ENCODE measurements around the gene LCN6. TPM values are rescaled to one million over a fixed set of nuclear protein-coding genes. Genes with fewer than 3 reads are reported as not detected.

The LCN6 gene
- total RNA-seq, 1 experiment from 2014 or later = not detected

- no TSS peak for BruUV-seq (replicated peaks)
- peaks cover 7% of the 10 kb centered on the region for H3K4me1 Mint-ChIP-seq (ENCODE audit: insufficient read depth, unreplicated experiment)
- ChIA-PET CTCF (interaction anchor here (0.6 to 1.7 kb wide), 11 partner anchors 8 to 306 kb away, joined by 3 to 7 read pairs (median 4); partner anchors contain the start of gene LCN15), POLR2A (interaction anchor here (1.3 to 5.1 kb wide), 2 partner anchors 9 to 36 kb away, joined by 3 to 44 read pairs; no protein-coding TSS in a partner anchor)
- H3K27ac Mint-ChIP-seq (ENCODE audit: low read depth, unreplicated experiment) = no peak overlapping the region
- peaks cover 32% of the 10 kb centered on the region for H3K36me3 Mint-ChIP-seq (ENCODE audit: insufficient read depth, unreplicated experiment)
- DNase-seq (ENCODE audit: unreplicated experiment) = no peak
- H3K27me3 Mint-ChIP-seq (ENCODE audit: insufficient read depth, unreplicated experiment) = no peaks in the 10 kb centered on the region
- TF ChIP-seq CTCF (IDR thresholded peaks at IDR 0.05; ENCODE audit: unreplicated experiment) = no peak
- peak overlapping the region; percentile 91 for H3K4me3 Mint-ChIP-seq (ENCODE audit: unreplicated experiment)
- intact Hi-C loops (cut with micrococcal nuclease) = no loop called here
- no peaks in the 10 kb centered on the region for H3K9me3 Mint-ChIP-seq (ENCODE audit: unreplicated experiment)
Measured at GRCh38 chr9:136729926-136730325, 18.4 kb downstream of the LCN6 start.

- no peaks in the 10 kb centered on the region for H3K27me3 Mint-ChIP-seq (ENCODE audit: insufficient read depth, unreplicated experiment)
- peaks cover 40% of the 10 kb centered on the region for H3K36me3 Mint-ChIP-seq (ENCODE audit: insufficient read depth, unreplicated experiment)
- no TSS peak for BruUV-seq (replicated peaks)
- intact Hi-C loops (cut with micrococcal nuclease) = no loop called here
- CTCF ChIA-PET = interaction anchor here (0.6 to 1.7 kb wide), 15 partner anchors 9 to 518 kb away, joined by 3 to 8 read pairs (median 3); no protein-coding TSS in a partner anchor
- TF ChIP-seq CTCF (IDR thresholded peaks at IDR 0.05; ENCODE audit: unreplicated experiment) = no peak
- peak; percentile 48 for DNase-seq (ENCODE audit: unreplicated experiment)
- POLR2A ChIA-PET = interaction anchor here (0.6 to 5.1 kb wide), 9 partner anchors 8 to 775 kb away, joined by 3 to 44 read pairs (median 4); no protein-coding TSS in a partner anchor
- H3K9me3 Mint-ChIP-seq (ENCODE audit: unreplicated experiment) = no peaks in the 10 kb centered on the region
- peaks cover 11% of the 10 kb centered on the region for H3K4me1 Mint-ChIP-seq (ENCODE audit: insufficient read depth, unreplicated experiment)
- H3K4me3 Mint-ChIP-seq (ENCODE audit: unreplicated experiment) = peak overlapping the region; percentile 91
- H3K27ac Mint-ChIP-seq (ENCODE audit: low read depth, unreplicated experiment) = no peak overlapping the region
Measured at GRCh38 chr9:136729144-136729543, 19.2 kb downstream of the LCN6 start.

GRCh38 chr9:136728548-136729123 lies 19.7 kb downstream of the LCN6 start:
- Mint-ChIP-seq H3K4me3 (ENCODE audit: unreplicated experiment) (peak overlapping the region; percentile 91), H3K27me3 (ENCODE audit: insufficient read depth, unreplicated experiment) (no peaks in the 10 kb centered on the region), H3K36me3 (ENCODE audit: insufficient read depth, unreplicated experiment) (peaks cover 45% of the 10 kb centered on the region), H3K27ac (ENCODE audit: low read depth, unreplicated experiment) (peak overlapping the region; percentile 16), H3K9me3 (ENCODE audit: unreplicated experiment) (no peaks in the 10 kb centered on the region), H3K4me1 (ENCODE audit: insufficient read depth, unreplicated experiment) (peaks cover 16% of the 10 kb centered on the region)
- ChIA-PET POLR2A (interaction anchor here (0.7 to 5.1 kb wide), 23 partner anchors 9 to 1248 kb away, joined by 3 to 44 read pairs (median 4); partner anchors contain the start of genes LCN10, TMEM141 and TRAF2), CTCF (interaction anchor here (0.6 to 1.7 kb wide), 15 partner anchors 9 to 518 kb away, joined by 3 to 8 read pairs (median 3); no protein-coding TSS in a partner anchor)
- peak; percentile 36 for DNase-seq (ENCODE audit: unreplicated experiment)
- intact Hi-C loops (cut with micrococcal nuclease) = no loop called here
- TSS peak; percentile 47 for BruUV-seq (replicated peaks)
- TF ChIP-seq CTCF (IDR thresholded peaks at IDR 0.05; ENCODE audit: unreplicated experiment) = no peak

GRCh38 chr9:136728080-136728547 lies 20.2 kb downstream of the LCN6 start:
- H3K27me3 Mint-ChIP-seq (ENCODE audit: insufficient read depth, unreplicated experiment) = no peaks in the 10 kb centered on the region
- ChIA-PET POLR2A (interaction anchor here (0.7 to 5.1 kb wide), 25 partner anchors 9 to 1248 kb away, joined by 3 to 44 read pairs (median 4); partner anchors contain the start of genes LCN10, NOTCH1, TMEM141 and TRAF2), CTCF (interaction anchor here (0.6 to 1.2 kb wide), 7 partner anchors 9 to 237 kb away, joined by 3 to 5 read pairs (median 3); no protein-coding TSS in a partner anchor)
- peaks cover 50% of the 10 kb centered on the region for H3K36me3 Mint-ChIP-seq (ENCODE audit: insufficient read depth, unreplicated experiment)
- peak overlapping the region; percentile 16 for H3K27ac Mint-ChIP-seq (ENCODE audit: low read depth, unreplicated experiment)
- H3K4me3 Mint-ChIP-seq (ENCODE audit: unreplicated experiment) = peak overlapping the region; percentile 91
- DNase-seq (ENCODE audit: unreplicated experiment) = peak; percentile 84
- intact Hi-C loops (cut with micrococcal nuclease) = no loop called here
- no peaks in the 10 kb centered on the region for H3K9me3 Mint-ChIP-seq (ENCODE audit: unreplicated experiment)
- TF ChIP-seq CTCF (IDR thresholded peaks at IDR 0.05; ENCODE audit: unreplicated experiment) = peak; percentile 95
- BruUV-seq (replicated peaks) = no TSS peak
- peaks cover 18% of the 10 kb centered on the region for H3K4me1 Mint-ChIP-seq (ENCODE audit: insufficient read depth, unreplicated experiment)

All from MCF 10A (cell line).